ENCODE results near the gene PAPOLG. TPM values are rescaled to one million over a fixed set of nuclear protein-coding genes. Genes with fewer than 3 reads are reported as not detected.

The PAPOLG gene
- total and polyA plus RNA-seq, 2 of the 13 experiments (the other 11 are each of a cell fraction or from before 2014, with no cell fraction given), result 10.1 to 10.4 TPM

GRCh38 chr2:60756097-60757087, at the start of gene PAPOLG (continued):
- TF ChIP-seq MAFF (IDR thresholded peaks at IDR 0.05; ENCODE audit: low read depth, low read length), result no peak
- peak; percentile 52; the same call in 1 of the 2 replicates for TF ChIP-seq MAX (IDR thresholded peaks at IDR 0.05)
- TF ChIP-seq CENPBD1 (CRISPR knock-in tag; IDR thresholded peaks at IDR 0.05; ENCODE audit: borderline replicate concordance, low read depth), result no peak
- no peak for TF ChIP-seq SMARCC2 (IDR thresholded peaks at IDR 0.05)
- no peak for TF ChIP-seq JUN (CRISPR knock-in tag; IDR thresholded peaks at IDR 0.05)
- no peak for TF ChIP-seq BATF2 (CRISPR knock-in tag; IDR thresholded peaks at IDR 0.05)
- no peak for TF ChIP-seq ZNF660 (CRISPR knock-in tag; IDR thresholded peaks at IDR 0.05; ENCODE audit: borderline replicate concordance, low read depth)
- no peak for TF ChIP-seq EP300 (IDR thresholded peaks at IDR 0.05; ENCODE audit: low read depth in 2 of 2, low read length in 2 of 2)
- no peak for TF ChIP-seq EP300 (CRISPR knock-in tag; IDR thresholded peaks at IDR 0.05; ENCODE audit: borderline replicate concordance)
- peak; percentile 60; the same call in 1 of the 2 replicates for TF ChIP-seq REPIN1 (CRISPR knock-in tag; IDR thresholded peaks at IDR 0.05; ENCODE audit: borderline replicate concordance, low read depth)
- peak; percentile 11; the same call in 1 of the 2 replicates for TF ChIP-seq ZNF510 (CRISPR knock-in tag; IDR thresholded peaks at IDR 0.05; ENCODE audit: low read depth)
- no peak for TF ChIP-seq PRPF4 (IDR thresholded peaks at IDR 0.05; ENCODE audit: low read depth, low read length, poor library complexity, severe bottlenecking)
- TF ChIP-seq TAF1 (CRISPR knock-in tag; IDR thresholded peaks at IDR 0.05), result peak; percentile 78; the same call in 1 of the 2 replicates
- TF ChIP-seq RAD21 (CRISPR knock-in tag; IDR thresholded peaks at IDR 0.05), result no peak
- peak; percentile 97 for TF ChIP-seq POLR2AphosphoS5 (IDR thresholded peaks at IDR 0.05; ENCODE audit: low read depth, low read length)
- TF ChIP-seq NR2F6 (IDR thresholded peaks at IDR 0.05), result no peak
- TF ChIP-seq NR2F6 (CRISPR knock-in tag; IDR thresholded peaks at IDR 0.05), result no peak
- TF ChIP-seq FOXO1 (CRISPR knock-in tag; IDR thresholded peaks at IDR 0.05), result no peak; the same call in 1 of the 2 replicates
- no peak for TF ChIP-seq ZNF333 (CRISPR knock-in tag; IDR thresholded peaks at IDR 0.05; ENCODE audit: borderline replicate concordance)
- TF ChIP-seq BHLHE40 (IDR thresholded peaks at IDR 0.05; ENCODE audit: low read length), result no peak
- TF ChIP-seq MEF2D (CRISPR knock-in tag; IDR thresholded peaks at IDR 0.05), result peak; percentile 32; the same call in 1 of the 2 replicates
- TF ChIP-seq ZNF563 (CRISPR knock-in tag; IDR thresholded peaks at IDR 0.05), result no peak
- TF ChIP-seq FOXA1 (IDR thresholded peaks at IDR 0.05), result no peak
- TF ChIP-seq FOXA1 (CRISPR knock-in tag; IDR thresholded peaks at IDR 0.05), result no peak; the same call in 1 of the 2 replicates
- TF ChIP-seq CEBPG (CRISPR knock-in tag; IDR thresholded peaks at IDR 0.05), result no peak
- no peak for TF ChIP-seq PLSCR1 (CRISPR knock-in tag; IDR thresholded peaks at IDR 0.05; ENCODE audit: borderline replicate concordance)

All from HepG2 (cell line).